HG02884 (cell line): ENCODE measurements around the gene CD3G.
"Not testable (repeated sequence)": the region's sequence is repeated elsewhere in the genome, so short reads cannot be mapped to it uniquely, and the experiment has no call there.

Experiments
- ATAC-seq: cut with Tn5 transposase; IDR thresholded peaks from one replicate; pipeline ENCODE4 v1.9.1; 2021; ENCODE audit warnings: mild to moderate bottlenecking, moderate library complexity; ENCODE audit not compliant: unreplicated experiment

The CD3G gene

GRCh38 chr11:118374729-118375128 lies 30.6 kb downstream of the CD3G start:
- no peak for ATAC-seq

- no peak for ATAC-seq
Observed at GRCh38 chr11:118375978-118376377, 31.8 kb downstream of the CD3G start.

- no peak for ATAC-seq
Observed at GRCh38 chr11:118379497-118379896, 35.4 kb downstream of the CD3G start.

- no peak for ATAC-seq
Observed at GRCh38 chr11:118380571-118380970, 36.4 kb downstream of the CD3G start.

GRCh38 chr11:118382954-118383353 lies 38.8 kb downstream of the CD3G start:
- no peak for ATAC-seq

- ATAC-seq: no peak
Observed at GRCh38 chr11:118383657-118384056, 39.5 kb downstream of the CD3G start.

GRCh38 chr11:118396097-118396501 lies 52.0 kb downstream of the CD3G start:
- no peak for ATAC-seq

GRCh38 chr11:118397448-118397847 lies 53.3 kb downstream of the CD3G start:
- no peak for ATAC-seq

- peak; percentile 57 for ATAC-seq
Observed at GRCh38 chr11:118398791-118399559, 54.8 kb downstream of the CD3G start.

GRCh38 chr11:118401151-118401879 lies 57.2 kb downstream of the CD3G start, which contains the start of gene ATP5MG:
TSS of gene ATP5MG (plus strand) at chr11:118401606. CDS start at chr11:118401666, 60 bp downstream.
- no peak for ATAC-seq

GRCh38 chr11:118401880-118402590 lies 57.9 kb downstream of the CD3G start:
- ATAC-seq: no peak

- not testable (repeated sequence) for ATAC-seq
Observed at GRCh38 chr11:118402594-118402993, 58.5 kb downstream of the CD3G start.
